NCI-H82 (cell line): ENCODE data around the gene TK2.
"Not testable (repeated sequence)": the region's sequence is repeated elsewhere in the genome, so short reads cannot be mapped to it uniquely, and the experiment has no call there.

Source experiments
- DNase-seq: peaks from one replicate; lab custom pipeline; 2025; lab: John Stamatoyannopoulos, UW

TK2 gene

GRCh38 chr16:66503030-66503429 lies 46.9 kb downstream of the TK2 start:
- DNase-seq = no peak

GRCh38 chr16:66502020-66502913 lies 47.7 kb downstream of the TK2 start:
- no peak for DNase-seq

GRCh38 chr16:66501563-66501962 lies 48.4 kb downstream of the TK2 start:
- DNase-seq = not testable (repeated sequence)

- not testable (repeated sequence) for DNase-seq
These were observed 52.0 kb downstream of the TK2 start for GRCh38 chr16:66497921-66498320.

GRCh38 chr16:66496226-66496625 lies 53.7 kb downstream of the TK2 start:
- not testable (repeated sequence) for DNase-seq

GRCh38 chr16:66495440-66495839 lies 54.5 kb downstream of the TK2 start:
- no peak for DNase-seq

- DNase-seq = no peak
These were observed 55.0 kb downstream of the TK2 start for GRCh38 chr16:66494916-66495315.

GRCh38 chr16:66493490-66494401 lies 56.2 kb downstream of the TK2 start:
- no peak for DNase-seq

GRCh38 chr16:66491716-66492064 lies 58.2 kb downstream of the TK2 start:
- DNase-seq = no peak

GRCh38 chr16:66490774-66491715 lies 58.9 kb downstream of the TK2 start:
- no peak for DNase-seq

- DNase-seq = no peak
These were observed 60.1 kb downstream of the TK2 start for GRCh38 chr16:66489818-66490217.

GRCh38 chr16:66489385-66489784 lies 60.5 kb downstream of the TK2 start:
- no peak for DNase-seq

GRCh38 chr16:66488505-66488904 lies 61.4 kb downstream of the TK2 start:
- DNase-seq = no peak

- DNase-seq = no peak
These were observed 62.2 kb downstream of the TK2 start for GRCh38 chr16:66487580-66488275.

- no peak for DNase-seq
These were observed 62.9 kb downstream of the TK2 start for GRCh38 chr16:66486773-66487579.

GRCh38 chr16:66486199-66486772 lies 63.6 kb downstream of the TK2 start:
- no peak for DNase-seq

- no peak for DNase-seq
These were observed 64.5 kb downstream of the TK2 start for GRCh38 chr16:66485376-66485775.

- DNase-seq = no peak
These were observed 65.3 kb downstream of the TK2 start for GRCh38 chr16:66484453-66485213.
